ENCODE results near the gene DOC2A. TPM values are rescaled to one million over a fixed set of nuclear protein-coding genes. Genes with fewer than 3 reads are reported as not detected.

The DOC2A gene
- total RNA-seq, 4 donors from 2014 or later, result 0.66 to 0.85 TPM; not detected in 2

DNA sequence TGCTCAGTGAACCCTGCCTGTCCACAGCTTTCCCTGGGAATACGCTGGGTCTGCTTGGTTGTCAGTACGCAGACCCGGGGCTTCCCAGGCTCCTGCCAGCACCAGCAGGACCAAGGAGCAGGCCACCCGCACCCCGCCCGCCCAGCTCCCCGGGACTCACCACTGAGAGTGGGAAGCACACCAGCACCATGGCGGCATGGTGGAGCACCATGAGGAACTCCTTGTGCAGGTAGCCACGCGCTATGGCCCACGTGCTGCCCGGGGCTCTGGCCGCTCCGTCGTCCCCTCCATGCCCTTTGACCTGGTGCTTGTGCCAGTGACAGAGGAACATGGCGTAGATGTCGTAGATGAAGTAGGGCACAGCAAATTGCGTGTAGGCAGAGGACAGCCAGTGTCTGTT lies 15.6 kb upstream of the DOC2A start:
- TF ChIP-seq, protein P1, sequence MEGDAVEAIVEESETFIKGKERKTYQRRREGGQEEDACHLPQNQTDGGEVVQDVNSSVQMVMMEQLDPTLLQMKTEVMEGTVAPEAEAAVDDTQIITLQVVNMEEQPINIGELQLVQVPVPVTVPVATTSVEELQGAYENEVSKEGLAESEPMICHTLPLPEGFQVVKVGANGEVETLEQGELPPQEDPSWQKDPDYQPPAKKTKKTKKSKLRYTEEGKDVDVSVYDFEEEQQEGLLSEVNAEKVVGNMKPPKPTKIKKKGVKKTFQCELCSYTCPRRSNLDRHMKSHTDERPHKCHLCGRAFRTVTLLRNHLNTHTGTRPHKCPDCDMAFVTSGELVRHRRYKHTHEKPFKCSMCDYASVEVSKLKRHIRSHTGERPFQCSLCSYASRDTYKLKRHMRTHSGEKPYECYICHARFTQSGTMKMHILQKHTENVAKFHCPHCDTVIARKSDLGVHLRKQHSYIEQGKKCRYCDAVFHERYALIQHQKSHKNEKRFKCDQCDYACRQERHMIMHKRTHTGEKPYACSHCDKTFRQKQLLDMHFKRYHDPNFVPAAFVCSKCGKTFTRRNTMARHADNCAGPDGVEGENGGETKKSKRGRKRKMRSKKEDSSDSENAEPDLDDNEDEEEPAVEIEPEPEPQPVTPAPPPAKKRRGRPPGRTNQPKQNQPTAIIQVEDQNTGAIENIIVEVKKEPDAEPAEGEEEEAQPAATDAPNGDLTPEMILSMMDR (IDR thresholded peaks at IDR 0.05; ENCODE audit: low read depth), result no peak

DNA sequence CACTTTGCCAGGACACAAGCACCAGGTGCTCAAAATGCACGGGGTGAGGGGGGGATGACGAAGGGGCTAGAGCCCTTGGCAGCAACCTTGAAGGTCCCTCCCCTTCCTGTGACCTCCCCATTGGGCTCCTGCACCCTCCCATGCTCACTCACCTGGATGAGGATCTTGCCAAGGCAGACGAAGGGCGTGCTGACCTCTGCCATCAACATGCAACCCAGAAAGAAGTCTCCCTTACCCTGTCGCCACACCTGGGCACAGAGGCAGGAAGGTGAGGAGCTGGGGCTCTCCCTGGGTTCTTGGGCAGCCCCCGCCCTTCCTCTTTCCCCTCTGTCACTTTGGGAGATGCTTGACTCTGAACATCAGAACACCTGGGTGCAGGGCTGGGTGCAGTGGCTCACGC lies 14.7 kb upstream of the DOC2A start:
- TF ChIP-seq, protein P1 (IDR thresholded peaks at IDR 0.05; ENCODE audit: low read depth), result no peak

DNA sequence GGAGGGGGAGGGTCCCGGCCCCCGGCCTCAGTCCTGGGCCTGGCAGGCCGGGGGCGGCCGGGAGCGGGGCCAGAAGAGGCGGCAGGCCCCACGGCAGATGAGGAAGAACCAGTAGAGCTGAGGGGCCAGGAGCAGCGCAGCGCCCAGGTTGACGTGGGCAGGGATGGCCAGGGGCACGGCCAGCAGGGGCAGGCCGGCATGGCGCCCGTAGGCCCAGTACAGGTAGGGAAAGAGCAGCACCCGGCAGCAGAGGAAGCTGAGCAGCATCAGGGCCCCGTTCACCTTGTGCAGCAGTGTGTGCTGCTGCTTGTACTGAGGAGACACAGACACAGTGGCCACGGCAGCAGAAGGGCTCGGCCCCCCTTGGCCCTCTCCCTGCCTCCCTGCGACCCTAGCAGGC lies 14.3 kb upstream of the DOC2A start:
- TF ChIP-seq, protein P1 (IDR thresholded peaks at IDR 0.05; ENCODE audit: low read depth), result no peak

DNA sequence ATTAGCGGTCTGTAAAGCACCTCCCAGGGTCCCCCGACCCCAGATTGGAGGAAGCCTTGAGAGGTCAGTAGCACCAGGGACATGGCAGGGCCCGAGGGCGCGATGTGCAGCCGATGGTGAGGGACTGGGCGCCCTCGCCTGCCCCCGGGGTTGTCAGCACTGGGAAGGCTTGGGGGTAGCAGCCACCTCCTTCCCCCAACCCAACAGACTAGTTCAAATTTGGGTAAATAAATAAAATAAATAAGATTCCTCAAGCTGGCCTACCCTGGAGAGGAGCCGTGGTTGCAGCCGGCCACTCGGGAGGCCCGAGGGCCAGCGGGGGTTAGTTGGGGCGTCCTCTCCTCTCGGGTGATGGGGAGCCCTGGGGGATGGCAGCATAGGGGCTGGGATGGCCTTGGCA lies 13.6 kb upstream of the DOC2A start:
- TF ChIP-seq, protein P1 (IDR thresholded peaks at IDR 0.05; ENCODE audit: low read depth), result no peak

DNA sequence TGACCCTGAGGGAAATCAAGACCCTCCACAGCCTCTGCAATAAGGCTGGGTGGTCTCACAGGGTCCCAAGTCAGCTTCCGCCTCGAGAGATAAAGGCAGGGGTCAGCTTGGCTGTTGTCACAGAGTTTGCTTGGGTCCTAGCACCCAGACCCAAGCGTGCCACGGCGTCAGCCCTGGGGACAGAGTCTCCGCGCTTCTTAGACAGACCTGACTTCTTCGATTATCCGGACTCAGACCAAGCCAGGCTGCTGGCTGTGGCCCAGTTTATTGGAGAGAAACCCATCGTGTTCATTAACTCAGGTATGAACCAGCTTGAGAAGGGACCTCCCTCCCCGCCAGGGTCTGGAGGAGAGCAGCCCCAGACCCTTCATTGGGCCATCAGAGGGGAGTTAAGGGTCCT lies 12.8 kb upstream of the DOC2A start:
- TF ChIP-seq, protein P1 (IDR thresholded peaks at IDR 0.05; ENCODE audit: low read depth), result no peak

DNA sequence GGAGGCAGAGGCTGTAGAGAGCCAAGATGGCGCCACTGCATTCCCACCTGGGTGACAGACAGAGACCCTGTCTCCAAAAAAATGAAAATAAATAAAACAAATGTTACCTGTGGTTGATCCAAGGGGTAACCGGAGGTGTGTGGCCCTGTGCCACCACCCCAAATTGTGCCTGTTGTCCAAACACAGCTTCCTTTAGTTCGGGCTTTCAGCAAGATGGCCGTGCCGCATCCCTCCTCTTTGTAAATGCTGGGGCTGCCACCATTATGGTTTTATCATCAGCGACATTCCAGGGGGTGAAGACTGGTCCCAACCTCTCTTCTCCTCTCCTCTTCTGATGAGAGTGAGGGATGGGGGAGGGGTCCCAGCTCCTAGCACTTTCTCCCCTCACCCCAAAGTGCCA lies 12.1 kb upstream of the DOC2A start, which contains the start of gene C16orf92:
C16orf92 (plus strand) TSS at position 312 of the 400 bp plus-strand sequence. CDS start 143 bp downstream, outside the sequence.
- TF ChIP-seq, protein P1 (IDR thresholded peaks at IDR 0.05; ENCODE audit: low read depth), result no peak

DNA sequence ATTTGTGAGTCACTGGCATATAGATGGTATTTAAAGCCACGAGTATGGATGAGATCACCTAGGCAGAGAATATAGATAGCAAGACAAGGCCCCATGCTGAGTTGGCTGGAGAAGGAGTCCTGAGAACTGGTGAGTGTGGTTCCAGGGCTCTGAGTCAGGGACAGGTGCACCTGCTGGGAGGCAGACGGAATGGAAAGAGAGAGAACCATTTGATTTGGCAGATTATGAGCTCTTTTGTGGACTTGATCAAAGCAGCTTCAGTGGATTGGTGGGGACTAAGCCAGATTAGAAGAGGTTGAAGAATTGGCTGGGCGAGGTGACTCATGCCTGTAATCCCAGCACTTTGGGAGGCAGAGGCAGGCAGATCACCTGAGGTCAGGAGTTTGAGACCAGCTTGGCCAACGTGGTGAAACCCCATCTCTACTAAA lies 7.9 kb upstream of the DOC2A start:
- TF ChIP-seq, protein P1 (IDR thresholded peaks at IDR 0.05; ENCODE audit: low read depth), result no peak

All from subcutaneous adipose tissue (tissue), 4 donors.